ENCODE measurements around the gene PLAU.

DNA sequence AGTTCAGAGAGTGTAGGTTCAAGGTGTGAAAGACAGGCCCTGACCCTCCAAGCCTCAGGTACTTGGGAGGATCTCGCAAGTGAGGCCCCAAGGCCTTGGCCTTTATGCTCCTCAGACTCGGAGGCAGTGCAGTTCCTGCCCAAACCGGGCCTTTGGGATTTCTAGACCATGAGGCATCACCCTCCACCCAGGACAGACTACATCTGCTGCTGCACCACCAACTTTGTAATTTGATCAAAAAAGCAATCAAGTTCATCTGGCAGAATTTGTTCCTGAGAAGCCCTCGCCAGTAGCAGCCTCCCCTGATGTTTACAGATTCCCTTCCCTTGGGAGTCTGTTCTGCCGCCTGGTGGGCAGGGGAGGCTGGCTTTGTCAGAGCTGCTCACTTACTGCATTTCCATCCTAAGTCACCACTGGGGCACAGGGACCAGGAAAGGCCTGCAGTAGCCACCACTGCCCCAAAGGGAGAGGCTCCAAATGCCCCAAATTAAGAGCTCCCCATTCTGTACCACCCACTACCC is 38.7 kb upstream of the PLAU start:
- TF ChIP-seq, protein P1, sequence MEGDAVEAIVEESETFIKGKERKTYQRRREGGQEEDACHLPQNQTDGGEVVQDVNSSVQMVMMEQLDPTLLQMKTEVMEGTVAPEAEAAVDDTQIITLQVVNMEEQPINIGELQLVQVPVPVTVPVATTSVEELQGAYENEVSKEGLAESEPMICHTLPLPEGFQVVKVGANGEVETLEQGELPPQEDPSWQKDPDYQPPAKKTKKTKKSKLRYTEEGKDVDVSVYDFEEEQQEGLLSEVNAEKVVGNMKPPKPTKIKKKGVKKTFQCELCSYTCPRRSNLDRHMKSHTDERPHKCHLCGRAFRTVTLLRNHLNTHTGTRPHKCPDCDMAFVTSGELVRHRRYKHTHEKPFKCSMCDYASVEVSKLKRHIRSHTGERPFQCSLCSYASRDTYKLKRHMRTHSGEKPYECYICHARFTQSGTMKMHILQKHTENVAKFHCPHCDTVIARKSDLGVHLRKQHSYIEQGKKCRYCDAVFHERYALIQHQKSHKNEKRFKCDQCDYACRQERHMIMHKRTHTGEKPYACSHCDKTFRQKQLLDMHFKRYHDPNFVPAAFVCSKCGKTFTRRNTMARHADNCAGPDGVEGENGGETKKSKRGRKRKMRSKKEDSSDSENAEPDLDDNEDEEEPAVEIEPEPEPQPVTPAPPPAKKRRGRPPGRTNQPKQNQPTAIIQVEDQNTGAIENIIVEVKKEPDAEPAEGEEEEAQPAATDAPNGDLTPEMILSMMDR (conservative IDR thresholded peaks at IDR 0.05; ENCODE audit: low read length) = peak; percentile 41
- TF ChIP-seq EZH2phosphoT487 (IDR thresholded peaks at IDR 0.05; ENCODE audit: borderline replicate concordance, low read depth, low read length) = no peak

Data from OCI-LY7 (cell line).